GM19438 (cell line): ENCODE data around the gene IRF5.
"Not testable (repeated sequence)": the region's sequence is repeated elsewhere in the genome, so short reads cannot be mapped to it uniquely, and the experiment has no call there.

Experiments used
- ATAC-seq: cut with Tn5 transposase; IDR thresholded peaks from one replicate; pipeline ENCODE4 v1.9.1; 2021; ENCODE audit warnings: low read depth; ENCODE audit not compliant: unreplicated experiment

IRF5 gene

DNA sequence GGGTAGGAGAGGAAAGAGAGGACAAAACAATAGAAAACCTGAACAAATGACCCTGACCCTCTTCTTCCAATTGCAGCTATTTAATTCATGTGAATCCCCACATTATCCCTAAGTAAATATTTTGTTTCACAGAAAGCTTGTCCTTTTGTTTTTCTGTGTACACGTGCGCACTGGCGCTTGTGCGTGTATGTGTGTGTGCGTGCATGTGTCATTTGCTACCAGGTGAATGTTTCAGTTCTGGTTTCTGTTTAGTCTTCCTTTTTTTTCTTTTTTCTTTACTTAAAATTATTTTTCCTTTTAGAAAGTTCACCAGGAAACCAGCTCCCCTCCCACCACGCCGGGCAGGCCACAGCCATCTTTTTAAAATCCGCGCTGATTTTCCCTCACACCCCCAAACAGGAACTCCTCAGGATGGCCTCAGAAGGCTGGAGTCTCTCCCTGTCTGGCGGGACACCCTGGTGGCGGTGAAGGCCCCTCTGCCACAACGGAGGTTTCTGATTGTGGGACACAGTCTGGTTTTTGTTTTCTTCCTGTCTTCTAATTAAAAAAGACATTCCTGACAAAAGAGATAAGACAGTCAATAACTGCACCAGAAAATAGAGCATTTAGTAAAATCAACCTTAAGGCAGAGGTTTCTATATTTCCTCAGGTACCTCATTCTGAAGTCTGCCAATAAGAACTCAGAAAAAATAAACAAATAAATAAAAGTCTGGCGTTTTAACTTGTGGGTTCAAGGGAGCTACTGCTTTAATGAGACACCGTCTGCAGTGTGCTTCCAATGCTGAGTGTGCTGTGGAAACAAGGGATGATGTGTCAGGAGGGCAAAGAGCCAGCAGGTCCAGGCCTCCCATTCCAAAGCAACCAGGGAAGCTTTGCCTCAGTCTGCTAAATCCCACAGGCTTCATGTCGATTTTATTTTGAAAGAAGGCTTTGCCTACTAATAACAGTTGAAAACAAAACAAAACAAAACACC is 17.4 kb downstream of the IRF5 start:
- peak; percentile 68 for ATAC-seq

DNA sequence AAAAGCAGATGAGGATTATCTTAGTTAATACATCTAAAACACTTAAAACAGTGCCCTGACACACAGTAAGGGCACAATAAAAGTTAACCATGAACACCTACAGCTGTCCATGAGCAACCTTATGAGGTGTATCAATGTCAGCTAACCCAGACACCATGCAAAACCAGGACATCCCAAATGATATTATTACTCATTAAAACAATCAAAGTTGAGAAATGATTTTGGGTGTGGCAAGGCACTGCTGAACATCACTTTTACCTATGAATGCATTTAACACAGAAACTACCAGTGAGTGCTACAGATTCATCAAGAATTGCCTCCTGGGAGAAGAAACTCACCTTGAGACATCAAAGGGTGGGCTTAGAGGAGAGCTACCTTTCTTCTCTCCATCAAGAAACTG is 18.3 kb downstream of the IRF5 start:
- ATAC-seq = no peak

DNA sequence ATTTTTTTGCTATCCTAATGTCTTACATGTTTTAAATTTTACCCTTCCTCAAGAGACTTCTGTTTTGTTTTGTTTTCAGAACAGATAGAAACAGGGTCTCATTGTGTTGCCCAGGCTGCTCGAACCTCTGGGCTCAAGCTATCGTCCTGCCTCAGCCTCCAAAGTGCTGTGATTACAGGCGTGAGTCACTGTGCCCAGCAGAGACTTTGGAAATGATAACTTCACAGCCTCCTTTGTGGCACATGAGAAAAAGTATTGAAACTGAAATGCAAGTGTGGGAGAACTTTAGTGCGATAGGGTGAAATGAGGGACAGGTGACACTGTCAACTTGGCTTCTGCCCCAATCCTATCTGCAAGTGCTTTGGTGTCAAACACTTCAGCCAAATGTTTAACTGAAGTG is 21.6 kb downstream of the IRF5 start:
- ATAC-seq = no peak

DNA sequence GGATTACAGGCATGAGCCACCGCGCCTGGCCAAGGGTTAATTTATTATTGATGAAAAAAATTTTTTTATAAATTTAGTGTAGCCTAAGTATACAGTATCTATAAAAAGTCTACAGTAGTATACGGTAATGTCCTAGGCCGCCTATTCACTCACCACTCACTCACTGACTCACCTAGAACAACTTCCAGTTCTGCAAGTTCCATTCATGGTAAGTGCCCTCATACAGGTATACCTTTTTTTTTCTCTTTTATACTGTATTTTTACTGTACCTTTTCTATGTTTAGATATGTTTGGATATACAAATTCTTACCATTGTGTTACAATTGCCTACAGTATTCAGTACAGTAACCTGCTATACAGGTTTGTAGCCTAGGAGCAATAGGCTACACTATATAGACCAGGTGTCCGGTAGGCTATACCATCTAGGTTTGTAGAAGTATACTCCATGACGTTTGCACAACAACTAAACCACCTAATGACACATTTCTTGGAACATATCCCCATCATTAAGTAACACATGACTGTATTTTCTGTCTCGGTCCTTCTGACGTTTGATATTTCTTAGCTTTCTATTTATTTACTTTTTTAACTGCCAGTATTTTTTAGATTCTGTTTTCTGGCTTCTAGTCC is 23.4 kb downstream of the IRF5 start:
- no peak for ATAC-seq

DNA sequence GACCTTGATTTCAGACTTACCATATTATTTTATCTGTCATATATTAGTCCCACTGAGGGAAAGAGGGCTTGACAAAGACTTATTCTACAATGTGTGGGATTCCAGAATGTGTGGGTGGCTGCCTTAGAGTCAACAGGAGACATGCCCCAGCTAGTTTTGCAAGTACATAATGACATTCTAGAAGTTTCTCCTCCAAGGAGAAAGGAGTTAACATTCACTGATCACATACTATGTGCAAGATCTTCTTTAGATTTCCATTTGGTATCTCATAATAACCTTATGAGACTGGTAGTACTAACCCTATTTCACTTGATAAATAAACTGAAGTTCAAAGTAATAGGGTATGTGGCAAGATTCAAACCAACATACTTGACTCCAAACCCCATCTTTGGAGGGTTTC is 25.2 kb downstream of the IRF5 start:
- no peak for ATAC-seq

DNA sequence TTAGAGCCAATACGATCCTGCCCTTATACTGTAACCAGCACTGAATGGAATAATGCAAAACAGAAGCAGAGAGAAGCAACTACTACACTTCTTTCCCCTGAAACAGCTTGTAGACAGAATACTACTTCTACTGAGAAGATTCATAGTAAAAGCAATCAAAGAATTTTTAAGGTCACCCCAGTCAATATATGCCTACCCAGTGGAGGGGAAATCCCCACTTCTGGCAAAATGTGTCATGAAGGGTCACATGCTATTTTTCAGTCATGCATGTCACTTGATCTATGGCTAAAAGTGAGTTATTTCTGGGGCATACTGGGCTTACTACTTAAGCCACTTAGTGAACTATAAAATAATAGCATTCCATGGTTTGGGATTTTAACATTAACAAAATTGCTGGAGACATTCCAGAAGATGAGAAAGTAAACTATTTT is 25.6 kb downstream of the IRF5 start:
- ATAC-seq = no peak

DNA sequence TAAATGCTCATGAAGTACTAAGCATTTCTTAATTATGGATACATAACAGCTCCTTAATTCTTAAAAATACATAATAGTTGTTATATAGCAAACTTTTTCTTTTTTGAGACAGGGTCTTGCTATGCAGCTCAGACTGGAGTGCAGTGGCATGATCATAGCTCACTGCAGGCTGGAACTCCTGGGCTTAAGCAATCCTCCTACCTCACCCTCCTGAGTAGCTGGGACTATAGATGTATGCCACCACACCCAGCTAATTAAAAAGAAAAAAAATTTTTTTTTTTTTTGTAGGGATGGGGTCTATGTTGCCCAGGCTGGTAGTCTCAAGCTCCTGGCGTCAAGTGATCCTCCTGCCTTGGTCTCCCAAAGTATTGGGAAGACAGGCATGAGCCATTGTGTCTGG is 30.9 kb downstream of the IRF5 start:
- no peak for ATAC-seq

DNA sequence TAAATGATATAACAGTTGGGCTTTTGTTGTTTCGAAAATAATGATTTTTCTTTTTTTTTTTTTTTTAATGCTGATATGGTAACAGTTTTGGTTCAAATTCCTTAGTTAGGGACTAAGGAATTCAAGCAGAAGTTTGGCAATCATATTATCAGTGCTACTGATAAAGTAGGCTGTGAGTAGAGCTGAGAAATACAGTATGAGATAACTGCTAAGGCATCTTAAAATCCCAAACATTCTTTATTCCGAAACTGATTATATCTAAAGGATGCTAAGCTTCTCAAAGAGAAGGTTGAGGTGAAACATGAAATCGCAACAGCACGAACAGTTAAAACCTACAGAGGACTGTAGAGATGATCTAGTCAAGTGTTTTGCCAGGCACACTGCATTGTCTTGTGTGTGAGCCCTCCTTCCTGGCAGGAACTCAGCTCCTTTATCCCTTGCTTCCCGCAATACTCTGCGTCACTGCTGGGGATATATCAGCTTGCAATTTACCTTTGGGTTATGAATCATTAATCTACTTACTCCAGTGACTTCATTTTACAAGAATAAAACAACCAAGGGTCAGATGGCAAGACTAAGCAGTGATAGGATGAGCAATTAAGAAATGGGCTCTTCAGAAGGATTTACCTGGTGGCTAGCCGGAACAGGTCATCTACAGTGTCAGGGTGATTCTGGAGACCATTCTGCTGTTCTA is 36.7 kb downstream of the IRF5 start:
- ATAC-seq = no peak

DNA sequence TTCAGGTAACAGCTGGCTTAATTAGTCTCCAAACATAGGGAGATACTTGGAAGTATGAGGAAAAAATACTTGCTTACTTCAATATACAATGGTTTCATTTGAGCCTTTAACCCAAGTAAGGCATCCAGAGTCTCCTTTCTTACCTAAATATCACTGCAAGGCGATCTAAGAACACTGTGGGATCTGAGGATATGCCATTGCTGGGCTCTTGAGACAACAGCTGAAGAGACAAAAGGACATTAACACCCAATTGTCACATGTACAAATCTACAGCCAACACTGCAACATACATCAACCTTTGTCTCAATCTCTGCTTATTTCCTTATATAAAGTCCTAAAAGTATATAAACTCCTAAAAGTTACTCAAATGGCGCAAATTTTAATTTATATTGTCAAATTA is 44.4 kb downstream of the IRF5 start:
- ATAC-seq = no peak

DNA sequence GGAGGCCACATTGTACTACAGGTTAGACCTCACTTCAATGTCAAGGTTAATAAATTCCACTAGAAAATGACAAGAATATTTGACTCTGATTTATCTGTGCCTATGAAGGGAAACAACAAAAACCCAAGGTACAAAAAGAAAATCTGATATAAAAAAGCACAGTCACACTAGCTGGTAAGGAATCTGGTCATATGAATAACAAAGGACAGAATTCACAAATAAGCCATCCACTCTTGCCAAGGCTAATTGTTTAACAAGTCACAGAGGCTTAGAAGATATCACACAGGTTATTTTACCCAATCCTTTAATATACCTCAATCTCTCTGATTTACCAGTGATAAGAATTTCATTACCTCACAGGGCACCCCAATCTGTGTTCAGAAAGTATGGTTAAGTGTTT is 47.9 kb downstream of the IRF5 start:
- ATAC-seq = no peak

DNA sequence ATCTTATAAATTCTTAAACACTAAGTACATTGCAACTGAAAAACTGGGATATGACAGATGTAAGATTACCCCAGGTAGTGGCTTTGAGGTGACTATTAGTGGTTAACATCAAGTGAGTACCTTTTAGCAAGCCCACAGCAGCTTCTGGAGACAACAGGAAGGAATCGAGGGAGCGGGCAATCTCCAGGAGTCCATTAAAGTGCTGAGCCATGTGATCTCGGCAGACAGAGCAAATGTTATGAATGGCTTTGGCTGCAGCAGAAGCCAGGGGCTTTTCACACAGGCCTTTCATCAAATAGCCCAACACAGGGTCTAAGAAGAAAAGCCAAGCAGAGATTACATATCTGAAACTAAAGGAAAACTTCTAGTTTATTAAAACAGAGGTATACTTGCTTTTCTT is 48.9 kb downstream of the IRF5 start:
- no peak for ATAC-seq

DNA sequence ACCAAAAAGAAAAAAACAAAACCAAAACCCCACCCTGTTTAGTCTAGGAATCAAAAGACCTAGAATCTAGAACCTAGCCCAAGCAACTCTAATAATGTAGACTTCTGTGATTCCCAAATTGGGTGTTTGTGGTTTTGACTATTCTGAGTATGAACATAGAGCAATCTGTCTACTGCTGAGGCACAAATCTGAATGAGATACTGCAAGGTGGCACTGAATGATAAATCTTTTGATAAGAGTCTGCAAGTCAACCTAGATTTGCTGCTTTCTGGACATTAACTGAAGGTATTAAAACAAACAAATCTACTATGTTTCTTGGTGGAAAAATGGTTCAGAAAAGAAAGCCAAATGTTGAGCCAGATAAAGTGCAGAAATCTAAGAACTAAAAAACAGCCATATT is 50.6 kb downstream of the IRF5 start:
- ATAC-seq = no peak

DNA sequence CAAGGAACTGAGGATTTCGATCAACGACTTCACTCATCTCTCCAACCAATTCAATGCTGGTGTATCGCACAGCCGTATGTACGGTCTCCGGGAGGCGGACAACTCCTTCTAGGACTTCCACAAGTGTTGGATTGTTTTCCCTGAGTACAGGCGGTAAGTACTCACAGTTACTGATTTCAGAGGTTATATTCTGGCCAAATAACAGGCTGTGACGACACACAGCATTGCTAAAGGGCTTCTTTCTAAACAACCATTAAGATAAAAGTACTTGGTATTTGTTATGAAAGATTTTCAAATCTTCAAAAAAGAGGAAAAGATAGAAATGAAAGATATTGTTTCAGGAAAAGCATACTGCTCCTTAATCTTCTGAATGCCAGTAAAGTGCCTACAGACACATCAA is 52.2 kb downstream of the IRF5 start:
- ATAC-seq = no peak

DNA sequence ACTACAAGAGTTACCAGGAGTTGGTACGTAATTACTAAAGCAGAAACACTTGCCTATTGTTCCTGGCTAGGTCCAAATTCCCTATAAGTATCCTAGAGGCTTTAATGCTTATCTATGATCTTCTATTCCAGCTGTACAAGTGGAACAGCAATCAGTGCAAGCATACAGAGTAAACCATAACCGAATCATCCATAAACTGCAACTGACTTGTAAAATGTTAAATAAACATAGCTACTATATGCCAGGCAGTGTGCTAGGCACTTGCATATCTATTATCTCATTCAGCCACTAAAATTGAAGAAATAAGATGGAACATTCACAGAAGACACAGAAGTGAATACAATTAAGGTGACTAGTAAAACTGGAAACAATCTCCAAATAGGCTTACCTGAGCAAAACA is 55.7 kb downstream of the IRF5 start:
- no peak for ATAC-seq

DNA sequence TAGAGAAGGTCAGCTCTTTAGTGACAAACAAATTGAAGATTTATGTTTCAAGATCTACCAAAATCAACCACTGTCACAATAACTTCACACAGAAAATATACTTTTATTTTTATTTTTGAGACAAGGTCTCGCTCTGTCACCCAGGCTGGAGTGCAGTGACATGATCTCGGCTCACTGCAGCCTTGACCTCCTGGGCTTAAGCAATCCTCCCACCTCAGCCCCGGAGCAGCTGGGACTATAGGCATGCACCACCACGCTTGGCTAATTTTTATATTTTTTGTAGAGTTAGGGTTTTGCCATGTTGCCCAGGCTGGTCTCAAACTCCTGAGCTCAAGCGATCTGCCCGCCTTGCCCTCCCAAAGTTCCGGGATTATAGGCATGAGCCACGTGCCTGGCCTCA is 56.8 kb downstream of the IRF5 start:
- ATAC-seq = not testable (repeated sequence)

DNA sequence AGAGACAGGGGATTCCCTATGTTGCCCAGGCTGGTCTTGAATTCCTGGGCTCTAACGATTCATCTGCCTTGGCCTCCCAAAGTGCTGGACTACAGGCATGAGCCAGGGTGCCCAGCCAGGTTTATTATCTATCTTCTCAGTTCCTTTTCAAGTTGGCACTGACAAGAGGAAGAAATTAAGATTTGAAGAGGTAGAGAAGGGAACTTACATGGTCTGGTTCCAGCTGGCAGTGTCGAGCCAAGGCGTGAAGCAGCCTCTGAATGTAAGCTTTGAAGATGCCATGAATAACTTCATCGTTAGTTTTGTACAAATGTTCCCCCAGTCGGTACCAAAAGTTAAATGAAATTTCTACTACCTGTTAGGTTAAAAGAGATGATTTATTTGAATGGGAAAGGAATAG is 59.5 kb downstream of the IRF5 start:
- no peak for ATAC-seq
